NCI-H526 (cell line): ENCODE data around the gene ARNT2.
"Not testable (repeated sequence)": the region's sequence is repeated elsewhere in the genome, so short reads cannot be mapped to it uniquely, and the experiment has no call there.

Source experiments
- DNase-seq, 2 experiments: peaks; one replicate each; lab custom pipeline; 2025; lab: John Stamatoyannopoulos, UW

The ARNT2 gene

DNA sequence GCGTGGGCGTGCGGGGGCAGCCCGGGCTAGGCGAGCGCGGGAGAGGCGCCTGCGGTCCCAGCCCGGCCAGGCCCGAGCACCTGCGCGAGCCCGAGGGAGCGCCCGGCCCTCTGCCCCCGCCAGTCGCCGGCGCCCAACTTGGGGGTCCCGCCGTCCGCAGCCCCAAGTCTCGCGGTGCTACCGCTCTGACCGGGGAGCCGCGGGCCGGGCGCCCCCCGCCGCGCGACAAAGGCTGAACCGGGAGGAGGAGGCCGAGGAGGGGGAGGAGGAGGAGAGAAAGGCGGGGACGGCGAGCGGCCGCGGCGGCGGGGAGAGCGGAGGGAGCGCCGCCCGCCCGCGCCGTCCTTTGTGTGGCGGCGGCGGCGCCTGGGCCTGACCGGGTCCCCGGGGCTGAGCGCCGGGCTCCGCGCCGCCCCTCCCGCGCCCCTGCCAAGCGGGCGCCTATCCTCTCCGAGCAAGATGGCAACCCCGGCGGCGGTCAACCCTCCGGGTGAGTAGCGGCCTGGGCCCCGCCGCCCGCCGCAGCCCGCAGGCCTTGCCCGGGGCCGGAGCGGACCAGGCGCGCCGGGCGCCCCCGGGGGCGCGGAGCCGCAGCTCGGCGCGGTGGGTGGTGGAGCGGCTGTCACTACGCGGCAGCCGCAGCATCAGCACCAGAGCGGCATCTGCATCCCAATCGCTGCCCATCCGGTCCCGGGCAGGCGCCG is at the start of gene ARNT2:
Gene ARNT2, plus strand, starts transcription at position 326 of the 704 bp plus-strand sequence. Its CDS starts 134 bp downstream, at position 460.
- peak in 1 of 2 experiments; percentile 62 for DNase-seq

DNA sequence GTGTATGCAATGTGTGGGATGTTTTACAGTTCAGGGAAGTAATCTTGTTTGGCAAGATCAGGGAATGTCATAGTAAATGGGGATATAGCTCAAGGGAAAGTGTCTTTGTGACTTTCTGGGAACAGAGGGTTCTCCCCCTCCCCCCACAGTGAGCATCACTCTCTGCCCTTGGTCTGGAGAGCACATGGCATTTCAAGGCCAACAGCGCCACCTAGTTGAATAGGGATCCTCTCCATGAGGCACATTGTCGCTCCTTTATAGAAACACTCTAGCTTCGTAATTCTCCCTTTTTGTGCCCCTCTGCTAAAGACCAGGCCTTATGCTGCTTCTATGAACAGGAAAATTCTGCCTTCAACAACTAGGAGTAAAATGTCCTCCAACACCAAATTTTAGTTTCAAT is 37.1 kb upstream of the ARNT2 start:
- peak; percentile 24 to 79 for DNase-seq

DNA sequence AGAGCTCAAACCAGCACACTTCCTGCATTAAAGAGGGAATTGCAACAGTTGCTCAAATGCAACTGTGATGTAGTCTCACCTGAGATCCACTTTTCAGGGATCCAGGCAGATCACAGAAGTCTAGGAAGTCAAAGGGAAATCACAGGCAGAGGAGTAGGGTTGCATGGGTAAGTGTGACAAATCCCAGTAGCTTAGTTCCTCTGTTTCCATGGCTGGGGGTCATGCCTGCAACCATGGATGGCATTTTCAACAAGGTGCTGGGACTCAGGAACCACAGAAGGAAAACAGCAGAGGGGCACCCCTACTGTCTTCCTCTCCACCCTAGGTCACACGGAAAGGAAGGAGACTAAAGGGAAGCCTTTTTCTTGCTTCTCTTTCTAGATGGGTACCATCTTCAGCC is 36.5 kb upstream of the ARNT2 start:
- no peak for DNase-seq

DNA sequence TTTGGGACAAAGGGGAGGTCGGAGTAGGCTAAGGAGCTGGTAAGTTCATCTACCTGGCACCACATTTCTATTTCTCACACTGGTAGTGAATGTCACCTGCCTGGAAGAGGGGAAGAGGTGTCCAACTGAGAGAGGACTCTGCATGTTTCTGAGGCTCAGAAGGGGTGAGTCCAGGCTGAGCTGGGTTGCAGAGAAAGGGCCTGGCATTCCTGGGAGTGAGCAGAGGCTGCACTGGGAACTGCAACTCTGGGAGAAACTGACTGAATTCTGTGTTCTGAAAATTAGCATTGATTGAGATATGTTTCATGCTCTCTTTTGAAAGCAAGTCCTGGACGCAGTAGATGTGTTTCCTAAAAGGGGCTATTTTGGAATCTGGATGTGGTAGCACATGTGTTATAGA is 32.3 kb upstream of the ARNT2 start:
- DNase-seq: no peak

DNA sequence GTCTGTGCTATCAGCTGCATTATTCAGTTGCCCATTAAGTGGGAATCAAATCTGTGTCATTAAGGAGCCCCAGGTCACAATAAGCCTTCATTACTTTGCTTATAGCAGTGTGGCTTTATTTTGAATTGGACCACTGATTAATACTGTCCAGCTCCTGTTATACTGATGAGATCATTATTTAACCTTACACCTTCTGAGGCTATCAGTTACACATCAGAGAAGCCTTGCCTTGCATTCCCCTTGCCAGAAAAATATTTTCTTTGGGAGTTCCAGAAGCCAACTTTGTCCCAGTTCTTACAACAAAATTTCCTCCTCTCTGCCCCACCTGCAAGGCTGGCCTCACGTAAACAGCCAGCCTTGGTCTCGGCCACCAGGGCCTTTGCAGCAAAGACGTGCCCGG is 29.7 kb upstream of the ARNT2 start:
- no peak for DNase-seq

DNA sequence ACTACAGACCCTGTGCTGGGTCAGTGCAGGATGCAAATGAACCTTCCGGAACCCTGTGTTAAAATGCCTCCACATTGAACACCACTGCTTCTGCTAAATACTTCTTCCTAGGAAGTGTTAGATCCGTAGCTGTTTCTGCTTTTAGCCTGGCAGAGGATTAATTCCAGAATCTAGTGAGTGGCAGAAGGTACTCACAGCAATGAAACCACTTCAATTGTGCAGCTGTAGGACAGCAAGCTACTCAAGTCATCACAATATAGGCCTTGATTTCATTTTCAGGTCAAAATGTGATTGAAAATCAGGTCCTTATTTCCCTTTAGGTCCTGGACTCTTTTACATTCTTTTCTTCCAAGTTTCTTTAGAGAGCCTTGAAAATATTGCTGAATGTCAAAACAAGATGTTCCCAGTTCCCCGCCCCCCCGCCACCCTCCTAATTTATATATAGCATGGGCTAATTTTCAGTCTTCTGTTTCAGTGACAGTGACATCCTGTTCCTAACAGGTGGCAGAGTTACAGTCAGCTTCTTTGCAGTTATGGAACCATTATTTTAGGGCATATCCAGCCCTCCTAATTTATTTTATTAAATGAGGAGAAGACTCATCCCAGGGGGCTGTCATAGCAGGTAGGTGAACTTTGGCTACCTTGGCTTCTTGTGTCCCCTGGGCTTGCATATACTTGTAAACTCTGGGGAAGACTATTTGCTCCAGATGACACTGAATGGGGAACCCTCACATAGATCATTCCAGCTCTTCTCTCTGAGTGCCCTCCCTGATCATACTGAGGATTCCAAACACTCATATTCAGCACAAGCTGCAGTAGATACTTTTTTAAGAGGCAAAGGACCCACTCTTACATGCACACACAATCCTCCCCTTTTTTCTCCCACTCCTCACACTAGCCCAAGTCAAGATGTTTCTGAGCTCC is 28.0 kb upstream of the ARNT2 start:
- DNase-seq: no peak

DNA sequence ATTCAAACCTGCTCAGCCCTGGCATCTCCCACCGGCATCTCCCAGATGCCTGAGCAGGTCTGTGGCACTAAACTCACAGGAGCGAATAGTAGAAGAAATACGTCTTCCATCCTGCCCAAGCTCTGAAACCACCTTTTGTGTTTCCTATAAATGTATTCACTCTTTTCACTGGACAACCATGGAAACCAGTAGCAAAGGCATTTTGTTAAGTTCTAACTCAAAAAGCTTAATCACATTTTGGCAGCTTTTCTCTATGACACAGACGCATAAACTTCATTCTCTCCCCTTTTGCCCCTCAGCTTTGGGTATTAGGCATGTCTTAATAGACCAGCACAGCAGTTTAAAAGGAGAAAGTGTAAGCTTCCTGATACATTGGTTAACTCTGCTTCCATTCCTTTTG is 24.5 kb upstream of the ARNT2 start:
- DNase-seq: no peak

DNA sequence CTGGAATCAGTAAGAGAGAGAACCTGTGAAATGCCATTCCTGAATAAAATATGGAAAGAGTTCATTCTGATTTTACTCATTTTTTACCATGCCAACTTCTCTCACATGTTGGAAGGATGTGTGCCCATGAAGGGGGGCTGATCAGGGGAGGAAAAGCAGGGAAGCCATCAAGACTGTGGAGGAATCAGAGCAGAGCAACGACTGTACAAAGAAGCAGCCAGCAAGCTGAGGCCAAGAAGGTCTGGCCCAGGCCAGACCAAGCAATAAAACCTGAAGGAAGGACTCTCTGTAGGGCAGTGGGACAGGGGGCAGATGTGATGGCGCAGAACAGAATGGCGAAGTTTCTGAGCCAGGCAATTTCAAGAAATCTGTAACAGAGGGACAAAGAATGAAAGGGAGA is 24.0 kb upstream of the ARNT2 start:
- DNase-seq: no peak

DNA sequence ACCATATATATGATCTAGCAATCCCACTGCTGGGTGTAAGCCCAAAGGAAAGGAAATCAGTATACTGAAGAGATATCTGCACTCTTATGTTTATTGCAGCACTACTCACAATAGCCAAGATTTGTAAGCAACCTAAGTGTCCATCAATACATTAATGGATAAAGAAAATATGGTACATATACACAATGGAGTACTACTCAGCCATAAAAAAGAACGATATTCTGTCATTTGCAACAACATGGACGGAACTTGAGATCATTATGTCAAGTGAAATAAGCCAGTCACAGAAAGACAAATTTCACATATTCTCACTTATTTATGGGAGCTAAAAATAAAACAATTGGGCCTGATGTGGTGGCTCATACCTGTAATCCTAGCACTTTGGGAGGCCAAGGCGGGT is 21.9 kb upstream of the ARNT2 start:
- no peak for DNase-seq

DNA sequence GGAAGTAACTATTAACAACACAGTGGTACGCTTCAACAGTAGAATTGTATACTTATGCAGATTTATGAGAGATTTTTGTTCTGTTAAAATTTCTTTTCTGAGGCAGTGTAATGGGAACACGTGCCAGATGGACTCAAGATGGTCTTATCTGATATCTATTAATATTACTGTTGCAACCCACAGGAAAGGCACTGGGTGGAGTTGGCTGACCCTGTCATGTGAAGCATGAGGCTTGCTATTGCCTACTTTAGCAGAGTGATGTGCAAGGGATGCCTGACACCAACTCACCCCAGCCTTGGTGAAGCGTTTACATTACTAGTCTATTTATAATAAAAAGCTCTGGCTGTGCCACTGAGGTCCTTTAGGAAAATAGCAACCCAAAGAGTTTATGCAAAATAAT is 19.8 kb upstream of the ARNT2 start:
- peak; percentile 74 to 83 for DNase-seq

DNA sequence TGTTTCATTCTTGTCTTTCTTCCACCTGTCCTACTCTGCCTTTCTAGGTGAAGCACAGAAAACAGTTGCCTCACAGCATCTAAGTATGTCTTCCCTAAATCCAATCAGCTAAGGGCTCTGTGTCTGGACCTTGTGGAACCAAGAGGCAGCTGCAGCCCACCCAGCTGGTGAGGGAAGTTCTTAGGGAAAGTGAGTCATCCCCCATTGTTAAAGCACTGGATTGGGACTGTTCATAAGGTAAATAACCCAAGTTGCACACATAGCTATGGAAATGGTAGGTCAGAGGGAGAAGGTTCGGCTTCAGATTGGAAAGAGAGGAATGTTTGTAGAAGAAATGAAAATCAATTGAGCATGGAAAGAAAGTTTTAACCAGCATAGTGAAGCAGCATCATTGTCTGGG is 18.0 kb upstream of the ARNT2 start:
- DNase-seq: peak; percentile 68 to 71

DNA sequence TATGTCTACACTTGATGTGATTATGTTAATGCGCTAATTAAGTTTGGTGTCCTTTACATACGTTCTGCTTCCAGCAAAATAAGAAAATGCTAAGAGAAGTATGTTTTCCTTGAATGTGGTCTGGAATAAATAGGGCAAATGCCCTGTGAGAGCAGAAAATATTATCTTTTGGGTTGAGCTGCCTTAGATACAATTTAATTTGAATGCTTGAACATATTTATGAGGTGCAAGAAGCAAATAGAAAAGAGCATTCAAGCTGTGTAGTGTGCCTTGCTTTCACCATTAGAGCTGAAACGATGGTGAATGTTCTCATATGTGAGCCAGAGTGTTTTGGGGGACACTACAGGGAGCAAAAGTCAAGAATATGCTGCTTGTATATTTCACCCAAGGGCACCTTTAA is 15.9 kb upstream of the ARNT2 start:
- DNase-seq: no peak

DNA sequence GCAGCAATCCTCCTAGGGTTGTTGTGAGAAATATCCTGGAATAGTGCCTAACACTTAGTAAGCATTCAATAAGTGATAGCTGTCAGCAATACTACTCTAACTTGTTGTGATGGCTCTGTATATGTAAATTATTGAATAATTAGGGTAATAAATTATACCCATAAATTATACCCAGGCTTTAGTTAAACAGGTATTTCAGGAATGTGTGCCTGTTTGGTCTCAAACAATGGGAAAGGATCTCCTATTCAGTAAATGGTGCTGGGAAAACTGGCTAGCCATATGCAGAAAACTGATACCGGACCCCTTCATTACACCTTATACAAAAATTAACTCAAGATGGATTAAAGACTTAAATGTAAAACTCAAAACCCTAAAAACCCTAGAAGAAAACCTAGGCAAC is 14.8 kb upstream of the ARNT2 start:
- DNase-seq: no peak

DNA sequence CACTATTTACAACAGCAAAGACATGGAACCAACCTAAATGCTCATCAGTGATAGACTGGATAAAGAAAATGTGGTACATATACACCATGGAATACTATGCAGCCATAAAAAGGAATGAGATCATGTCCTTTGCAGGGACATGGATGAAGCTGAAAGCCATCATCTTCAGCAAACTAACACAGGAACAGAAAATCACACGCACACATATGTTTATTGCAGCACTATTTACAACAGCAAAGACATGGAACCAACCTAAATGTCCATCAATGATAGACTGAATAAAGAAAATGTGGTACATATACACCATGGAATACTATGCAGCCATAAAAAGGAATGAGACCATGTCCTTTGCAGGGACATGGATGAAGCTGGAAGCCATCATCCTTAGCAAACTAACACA is 13.2 kb upstream of the ARNT2 start:
- not testable (repeated sequence) for DNase-seq

DNA sequence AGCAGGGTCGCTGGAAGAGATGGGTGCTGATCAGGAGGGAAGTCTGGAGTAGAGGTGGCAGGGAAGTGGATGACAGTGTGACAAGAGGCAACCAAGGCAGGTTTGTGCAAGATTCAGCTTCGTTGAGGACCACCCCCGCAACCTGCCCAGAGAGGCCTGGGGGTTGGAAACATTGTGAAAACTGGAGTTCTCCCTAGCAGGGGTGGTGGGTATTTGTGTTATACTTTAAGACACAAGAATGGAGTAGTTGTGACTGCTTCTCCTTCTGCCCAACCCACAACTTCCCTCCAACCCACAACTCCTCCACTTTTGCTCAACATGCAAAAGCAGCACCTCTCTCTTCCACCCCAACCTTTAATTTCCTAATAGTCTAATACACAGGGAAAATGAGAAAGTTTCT is 8.6 kb upstream of the ARNT2 start:
- peak in 1 of 2 experiments; percentile 31 for DNase-seq

DNA sequence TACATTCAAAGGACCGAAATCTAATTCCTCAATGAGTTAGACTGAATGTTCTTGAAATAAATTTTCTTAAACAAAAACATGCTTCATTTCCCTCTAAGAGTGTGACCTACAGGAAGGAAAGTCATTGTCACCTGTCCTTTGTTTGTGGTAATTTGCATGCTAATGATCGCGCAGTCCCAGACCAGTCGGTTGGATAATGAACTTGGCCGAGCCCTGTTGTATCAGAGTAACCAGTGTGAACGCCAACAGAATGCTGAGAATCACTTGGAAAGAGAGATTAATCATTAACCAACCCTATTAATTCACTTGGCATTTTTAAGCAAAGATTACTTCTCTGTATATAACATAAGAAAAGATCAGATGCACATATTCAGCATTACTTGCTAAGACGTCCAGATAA is 8.1 kb upstream of the ARNT2 start:
- peak; percentile 66 to 87 for DNase-seq

DNA sequence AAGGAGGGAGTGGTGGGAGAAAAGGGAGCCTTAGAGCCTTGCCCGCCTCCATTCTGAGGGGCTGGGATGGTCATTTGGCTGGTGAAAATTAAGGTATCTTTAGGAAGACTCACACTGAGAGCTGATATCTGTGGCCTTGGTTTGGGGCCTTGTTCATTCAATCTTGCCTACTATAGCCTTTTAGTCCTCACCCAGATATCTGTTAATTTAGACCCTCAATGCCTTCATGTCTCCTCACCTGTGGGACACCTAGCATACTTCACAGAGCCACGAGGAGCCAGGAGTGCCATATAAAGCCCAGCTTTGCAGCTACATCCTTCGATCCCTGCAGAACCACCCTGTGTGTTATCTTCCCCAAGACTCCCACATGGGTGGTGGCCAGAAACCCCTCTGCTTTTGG is 4.7 kb upstream of the ARNT2 start:
- DNase-seq: no peak

DNA sequence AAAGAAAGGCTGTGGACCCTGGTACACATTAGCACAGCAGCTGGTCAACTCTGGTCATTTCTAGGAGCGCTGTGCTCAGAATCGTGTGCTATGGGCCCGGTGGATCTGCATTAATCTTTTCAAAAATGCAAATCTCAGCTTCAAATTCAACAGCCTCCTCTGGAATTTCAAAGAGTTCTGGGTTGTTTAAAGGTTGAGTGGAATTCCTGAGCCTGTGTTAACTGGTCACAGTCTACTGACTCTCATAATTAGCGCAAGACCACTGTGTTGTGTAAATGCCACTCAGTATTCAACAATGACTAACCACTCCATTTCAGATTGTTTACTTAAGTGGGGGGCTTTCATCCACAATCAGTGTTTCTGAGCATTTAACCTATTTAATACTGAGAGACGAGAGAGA is 2.7 kb upstream of the ARNT2 start:
- DNase-seq: peak in 1 of 2 experiments; percentile 40

DNA sequence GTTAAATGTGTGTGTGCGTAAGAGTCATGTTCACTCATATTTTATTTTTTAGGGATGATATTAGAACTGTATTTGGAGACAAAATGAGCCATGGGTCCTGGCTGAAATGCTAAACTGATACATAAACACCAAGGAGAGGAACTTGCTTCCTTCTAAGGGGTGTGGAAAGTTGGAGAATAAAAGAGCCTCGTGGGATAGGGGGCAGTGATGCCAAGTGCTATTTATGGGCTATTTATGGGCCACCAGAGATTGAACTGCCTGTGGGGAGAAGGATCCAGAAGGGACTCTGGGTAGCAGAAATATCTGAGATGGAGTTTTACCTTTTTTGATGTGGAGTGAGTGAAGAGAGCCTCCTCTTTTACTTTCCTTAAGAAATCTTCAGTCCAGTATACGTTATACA is 1.8 kb upstream of the ARNT2 start:
- DNase-seq: no peak

DNA sequence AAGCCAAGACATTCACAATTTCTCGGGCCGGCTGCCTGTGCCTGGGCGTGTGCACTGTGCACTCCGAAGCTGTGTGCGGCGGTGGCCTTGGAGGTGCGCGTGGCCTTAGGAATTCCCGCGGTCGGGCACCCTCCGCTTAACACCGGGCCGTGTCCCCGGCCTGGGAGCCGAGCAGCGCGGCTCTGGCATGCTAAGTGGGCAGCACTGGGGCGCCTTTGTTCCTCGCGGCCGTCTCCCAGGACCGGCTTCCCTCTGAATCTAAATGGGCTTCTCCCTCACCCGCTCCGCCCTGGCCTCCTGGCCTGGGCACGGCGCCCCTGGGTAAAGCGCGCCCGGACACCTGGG is 498 bp upstream of the ARNT2 start:
- DNase-seq: peak; percentile 13 to 71

DNA sequence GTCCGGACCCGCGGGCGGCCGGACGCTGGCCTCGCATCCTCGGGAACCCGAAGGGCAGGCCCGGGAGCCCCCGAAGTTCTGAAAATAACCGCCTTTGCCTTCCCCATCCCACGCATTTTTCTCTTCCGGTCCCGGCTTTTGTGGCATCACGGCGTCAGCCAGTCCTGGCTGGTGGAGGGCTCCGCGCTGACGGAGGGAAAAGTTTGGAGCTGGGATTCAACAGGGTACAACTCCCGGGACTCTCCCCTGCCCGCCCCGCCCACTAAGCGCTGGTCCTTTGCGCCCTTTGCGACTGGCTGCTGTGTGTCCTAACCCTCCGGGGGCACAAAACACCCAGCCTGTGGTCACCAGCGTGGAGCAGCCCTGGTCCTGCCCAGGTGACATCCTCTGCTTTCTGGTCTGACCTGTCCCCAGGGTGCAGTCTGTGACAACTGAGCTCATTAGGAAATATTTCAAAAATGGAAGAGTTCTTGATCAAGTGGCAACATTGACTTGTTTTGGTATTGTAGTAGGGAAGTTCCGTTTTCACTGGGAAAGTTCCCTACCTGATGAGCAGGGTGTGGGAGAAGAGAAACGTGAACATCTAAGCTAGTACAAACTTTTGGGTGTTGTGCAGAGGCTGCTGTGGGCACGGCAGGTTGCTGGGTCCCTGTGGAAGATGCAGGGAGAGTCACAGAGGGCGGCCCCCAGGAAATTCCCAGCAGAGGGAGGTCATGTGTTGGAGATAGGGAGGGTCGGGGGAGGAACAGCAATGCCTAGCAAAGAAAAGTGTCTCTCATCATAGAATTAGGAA is 775 bp downstream of the ARNT2 start:
- peak in 1 of 2 experiments; percentile 62 for DNase-seq

DNA sequence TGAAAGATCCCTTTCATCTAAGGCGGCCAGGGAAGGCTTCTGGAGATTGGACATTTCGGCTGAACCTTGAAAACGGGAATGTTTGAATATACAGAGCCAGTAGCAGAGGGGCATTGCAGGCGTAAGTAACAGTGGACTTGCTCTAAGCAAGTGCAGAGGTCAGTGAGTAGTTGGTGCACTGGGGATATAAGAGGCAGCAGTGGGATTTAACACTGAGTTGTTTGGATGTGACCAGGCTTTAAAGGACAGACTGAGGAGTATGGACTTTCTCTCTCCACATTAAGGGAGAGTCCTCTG is 1.3 kb downstream of the ARNT2 start:
- no peak for DNase-seq

DNA sequence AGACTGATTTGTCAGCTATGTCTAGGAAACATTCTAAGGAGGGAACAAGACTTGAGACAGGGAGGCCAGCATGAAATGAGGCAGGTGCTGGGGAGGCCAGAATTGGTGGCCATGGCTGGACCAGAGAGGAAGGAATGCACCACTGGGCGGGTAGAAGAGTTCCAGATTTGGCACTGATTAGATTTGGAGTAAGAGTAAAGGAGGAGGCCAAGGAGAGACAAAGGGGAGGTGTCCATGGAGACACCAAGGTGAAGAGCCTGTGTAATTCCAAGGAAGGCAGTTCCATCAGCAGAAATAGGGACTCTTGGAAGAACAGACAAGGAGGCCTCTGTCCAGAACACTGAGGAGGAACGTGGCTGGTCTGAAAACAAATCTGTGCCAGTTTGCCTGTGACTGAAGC is 1.8 kb downstream of the ARNT2 start:
- no peak for DNase-seq
